Dedifferentiated amniotic fluid mesenchymal stem cell (primary cell): Measurements from ENCODE around the gene SYNJ2.
A peak's percentile ranks its signal among the peaks of the same experiment; 100 is the strongest.

Experiments used
- DNase-seq: peaks from one replicate; pipeline ENCODE4 v3.0.0-alpha.2; 2016; ENCODE audit errors: extremely low spot score

The SYNJ2 gene

DNA sequence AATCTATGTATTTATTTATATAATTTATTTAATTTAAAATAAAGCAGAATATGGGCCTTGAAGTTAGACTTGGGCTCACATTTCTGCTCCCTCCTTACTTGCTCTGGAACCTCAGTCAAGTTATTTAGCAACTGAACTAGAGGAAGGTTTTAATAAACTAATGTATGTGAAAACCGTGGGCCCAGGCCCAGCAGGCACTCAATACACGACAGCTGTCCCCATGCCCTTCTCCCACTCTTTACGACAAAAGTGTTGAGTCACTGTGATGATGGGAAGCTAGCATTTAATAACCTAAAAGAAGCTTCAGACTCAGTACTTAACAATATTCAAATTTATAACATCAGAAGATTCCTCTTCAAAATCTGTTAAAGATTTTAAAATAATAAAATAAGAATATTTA is 139.7 kb downstream of the SYNJ2 start:
- DNase-seq = no peak

- no peak for DNase-seq
These were observed 140.4 kb downstream of the SYNJ2 start for GRCh38 chr6:158122048-158122447.

GRCh38 chr6:158124288-158124687 is 142.6 kb downstream of the SYNJ2 start:
- DNase-seq = no peak

GRCh38 chr6:158125271-158125670 is 143.6 kb downstream of the SYNJ2 start:
- DNase-seq = no peak

DNA sequence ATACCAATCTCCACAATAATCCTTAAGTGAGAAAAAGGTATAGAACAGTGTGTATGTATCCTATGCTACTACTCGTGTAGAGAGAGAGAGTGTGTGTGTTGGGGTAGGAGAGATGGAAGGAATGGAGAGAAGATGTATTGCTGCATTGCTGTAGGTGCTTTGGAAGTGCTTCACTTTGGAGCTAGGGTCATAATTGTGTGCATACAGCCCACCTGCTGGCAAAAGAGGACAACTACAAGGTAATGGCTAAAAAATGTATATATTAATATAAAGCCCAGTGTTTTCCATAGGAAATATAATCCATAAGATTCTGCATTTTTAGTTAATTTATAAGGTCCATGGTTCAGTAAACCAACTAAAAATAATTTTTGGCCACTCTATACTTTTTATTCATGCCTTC is 150.3 kb downstream of the SYNJ2 start:
- DNase-seq = no peak

GRCh38 chr6:158142789-158143188 is 161.1 kb downstream of the SYNJ2 start:
- peak; percentile 79 for DNase-seq

DNA sequence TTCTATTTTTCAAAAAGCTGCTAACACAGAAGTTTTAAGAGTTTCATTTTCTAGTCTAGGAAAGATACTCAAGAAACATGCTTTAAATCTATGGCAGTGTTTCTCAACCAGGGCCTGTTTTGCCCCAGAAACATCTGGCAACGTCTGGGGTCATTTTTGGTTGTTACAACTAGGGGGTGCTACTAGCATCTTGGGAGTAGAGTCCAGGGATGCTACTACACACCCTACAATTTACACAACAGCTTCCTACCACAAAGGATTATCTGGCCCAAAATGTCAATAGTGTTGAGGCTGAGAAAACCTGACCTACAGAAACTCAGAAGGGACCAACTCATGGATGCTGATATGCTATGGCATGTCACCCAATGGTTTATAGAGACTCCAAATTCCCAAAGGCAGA is 162.0 kb downstream of the SYNJ2 start:
- DNase-seq = no peak
